RWPE1 (cell line): ENCODE results near the gene SPESP1.
"Not testable (repeated sequence)": the region's sequence is repeated elsewhere in the genome, so short reads cannot be mapped to it uniquely, and the experiment has no call there.

Experiments
- CTCF ChIA-PET: fragments of 350-600 bp; sonication (Branson Sonifier 250); formaldehyde crosslinking; extraction: SDS; loops from one replicate; lab custom pipeline; 2021; lab: Yijun Ruan, JAX
- POLR2A ChIA-PET: fragments of 400-600 bp; formaldehyde crosslinking; extraction: SDS; loops from one replicate; lab custom pipeline; 2020; ENCODE audit warnings: antibody characterized with exemption; ENCODE audit not compliant: low non-redundant PET; lab: Yijun Ruan, JAX
- DNase-seq: peaks from one replicate; pipeline ENCODE4 v3.0.0; 2012; ENCODE audit warnings: low spot score
- H3K27ac ChIP-seq: fragments of 450-650 bp; 2 replicates; pipeline ENCODE4 v1.5.1; 2017
- TF ChIP-seq, protein P1 (sequence below): fragments of 450-650 bp; conservative IDR thresholded peaks from 2 replicates; pipeline ENCODE4 v1.5.1; 2017; ENCODE audit warnings: low read depth, mild to moderate bottlenecking

Gene SPESP1

DNA sequence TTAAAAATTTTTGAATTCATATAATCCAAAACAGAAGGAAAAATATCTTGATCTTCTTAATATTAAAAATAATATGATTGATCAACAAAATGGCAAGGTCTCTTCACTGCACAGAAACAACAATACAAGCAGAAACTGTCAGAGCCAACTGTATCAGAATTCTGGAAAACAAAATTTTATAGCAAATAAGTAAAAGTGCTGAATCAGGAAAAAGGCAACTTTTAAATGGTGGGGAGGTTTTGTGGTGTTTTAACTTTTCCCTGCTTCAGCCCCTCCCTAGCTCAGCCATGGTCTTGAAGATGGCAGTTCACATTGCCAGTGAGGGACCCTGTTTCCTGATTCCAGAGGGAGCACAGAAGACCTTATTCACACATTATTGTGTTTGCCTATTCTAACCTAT, 37.6 kb downstream of the SPESP1 start:
- ChIA-PET CTCF (no interaction called here), POLR2A (no interaction called here)
- DNase-seq: no peak
- no peak overlapping the region for H3K27ac ChIP-seq
- TF ChIP-seq, protein P1, sequence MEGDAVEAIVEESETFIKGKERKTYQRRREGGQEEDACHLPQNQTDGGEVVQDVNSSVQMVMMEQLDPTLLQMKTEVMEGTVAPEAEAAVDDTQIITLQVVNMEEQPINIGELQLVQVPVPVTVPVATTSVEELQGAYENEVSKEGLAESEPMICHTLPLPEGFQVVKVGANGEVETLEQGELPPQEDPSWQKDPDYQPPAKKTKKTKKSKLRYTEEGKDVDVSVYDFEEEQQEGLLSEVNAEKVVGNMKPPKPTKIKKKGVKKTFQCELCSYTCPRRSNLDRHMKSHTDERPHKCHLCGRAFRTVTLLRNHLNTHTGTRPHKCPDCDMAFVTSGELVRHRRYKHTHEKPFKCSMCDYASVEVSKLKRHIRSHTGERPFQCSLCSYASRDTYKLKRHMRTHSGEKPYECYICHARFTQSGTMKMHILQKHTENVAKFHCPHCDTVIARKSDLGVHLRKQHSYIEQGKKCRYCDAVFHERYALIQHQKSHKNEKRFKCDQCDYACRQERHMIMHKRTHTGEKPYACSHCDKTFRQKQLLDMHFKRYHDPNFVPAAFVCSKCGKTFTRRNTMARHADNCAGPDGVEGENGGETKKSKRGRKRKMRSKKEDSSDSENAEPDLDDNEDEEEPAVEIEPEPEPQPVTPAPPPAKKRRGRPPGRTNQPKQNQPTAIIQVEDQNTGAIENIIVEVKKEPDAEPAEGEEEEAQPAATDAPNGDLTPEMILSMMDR: no peak

DNA sequence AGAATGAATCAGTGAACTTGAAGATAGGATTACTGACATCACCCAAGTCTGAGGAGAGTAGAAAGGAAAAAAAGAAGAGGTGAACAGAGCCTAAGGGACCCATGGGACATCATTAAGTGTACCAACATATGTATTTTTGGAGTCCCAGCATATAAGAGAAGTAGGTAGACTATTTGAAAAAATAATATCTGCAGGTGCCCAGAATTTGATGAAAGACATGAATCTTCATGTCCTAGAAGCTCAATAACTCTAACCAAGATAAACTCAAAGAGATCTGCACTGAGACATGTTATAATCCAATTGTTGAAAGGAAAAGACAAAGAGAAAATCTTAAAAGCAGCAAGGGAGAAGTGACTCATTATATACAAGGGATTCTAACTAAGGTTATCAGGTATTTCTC, 39.0 kb downstream of the SPESP1 start:
- H3K27ac ChIP-seq: no peak overlapping the region
- no peak for DNase-seq
- ChIA-PET POLR2A (no interaction called here), CTCF (interaction anchor here (0.7 kb wide), 1 partner anchor 94 kb away, joined by 3 read pairs; no protein-coding TSS in a partner anchor)
- TF ChIP-seq, protein P1: no peak

DNA sequence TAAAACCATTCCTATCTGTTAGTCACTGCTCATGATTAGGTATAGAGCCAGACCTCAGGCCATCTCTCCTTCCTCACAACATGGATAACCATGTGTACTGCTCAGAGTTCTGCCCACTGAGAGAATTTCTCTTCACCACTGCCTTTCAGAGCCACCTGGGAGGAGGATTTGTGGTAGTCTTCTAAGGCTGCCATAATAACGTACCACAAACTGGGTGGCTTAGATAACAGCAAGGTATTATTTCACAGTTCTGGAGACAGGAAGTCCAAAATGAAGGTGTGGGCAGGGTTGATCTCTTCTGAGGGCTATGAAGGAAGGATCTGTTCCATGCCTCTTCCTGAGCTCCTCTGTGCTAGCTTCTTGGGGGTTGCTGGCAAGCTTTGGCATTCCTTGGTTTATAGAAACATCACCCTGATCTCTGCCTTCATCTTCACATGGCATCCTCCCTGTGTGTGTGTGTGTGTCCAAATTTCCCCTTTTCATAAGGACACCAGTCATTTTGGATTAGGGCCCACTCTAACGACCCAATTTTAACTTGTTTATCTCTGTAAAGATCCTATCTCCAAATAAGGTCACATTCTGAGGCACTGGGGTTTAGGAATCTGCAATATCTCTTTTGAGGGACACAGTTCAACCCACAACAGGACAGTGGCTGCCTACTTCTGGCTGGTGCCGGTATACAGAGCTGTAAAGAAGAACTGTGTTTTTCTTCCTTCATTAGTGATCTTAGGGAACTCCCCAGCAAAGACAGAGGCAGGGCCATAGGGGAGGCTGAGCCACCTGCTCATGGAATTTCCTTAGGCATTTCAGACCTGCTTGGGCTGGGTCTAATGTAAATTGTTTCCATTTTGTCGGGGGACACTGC, 42.1 kb downstream of the SPESP1 start:
- POLR2A ChIA-PET: no interaction called here
- CTCF ChIA-PET: interaction anchor here (0.6 kb wide), 1 partner anchor 24 kb away, joined by 4 read pairs; no protein-coding TSS in a partner anchor

DNA sequence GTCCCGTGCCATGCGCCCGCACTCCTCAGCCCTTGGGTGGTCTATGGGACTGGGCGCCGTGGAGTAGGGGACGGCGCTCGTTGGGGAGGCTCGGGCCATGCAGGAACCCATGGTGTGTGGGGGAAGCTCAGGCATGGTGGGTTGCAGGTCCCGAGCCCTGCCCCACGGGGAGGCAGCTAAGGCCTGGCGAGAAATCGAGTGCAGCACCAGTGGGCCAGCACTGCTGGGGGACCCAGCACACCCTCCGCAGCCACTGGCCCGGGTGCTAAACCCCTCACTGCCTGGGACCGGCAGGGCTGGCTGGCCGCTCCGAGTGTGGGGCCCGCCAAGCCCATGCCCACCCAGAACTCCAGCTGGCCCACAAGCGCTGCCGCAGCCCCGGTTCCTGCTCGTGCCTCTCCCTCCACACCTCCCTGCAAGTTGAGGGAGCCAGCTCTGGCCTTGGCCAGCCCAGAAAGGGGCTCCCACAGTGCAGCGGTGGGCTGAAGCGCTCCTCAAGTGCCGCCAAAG, 45.4 kb downstream of the SPESP1 start:
- H3K27ac ChIP-seq, DNase-seq, POLR2A ChIA-PET, CTCF ChIA-PET: not testable (repeated sequence)

More for the DNA sequence above, 42.1 kb downstream of the SPESP1 start:
- DNase-seq: no peak
- no peak overlapping the region for H3K27ac ChIP-seq
- TF ChIP-seq, protein P1: no peak

DNA sequence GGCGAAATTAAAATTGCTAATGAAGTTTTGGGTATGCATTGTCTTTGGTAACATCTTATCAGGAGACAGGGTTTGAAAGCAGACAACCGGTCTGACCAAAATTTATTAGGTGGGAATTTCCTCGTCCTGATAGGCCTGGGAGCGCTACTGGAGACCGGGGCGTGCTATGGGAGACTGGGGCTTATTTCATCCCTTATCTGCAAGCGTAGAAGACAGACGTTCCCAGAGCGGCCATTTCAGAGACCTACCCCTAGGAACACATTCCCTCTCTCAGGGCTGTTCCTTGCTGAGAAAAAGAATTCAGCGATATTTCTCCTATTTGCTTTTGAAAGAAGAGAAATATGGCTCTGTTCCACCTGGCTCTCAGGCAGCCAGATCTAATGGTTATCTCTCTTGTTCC, 47.1 kb downstream of the SPESP1 start:
- not testable (repeated sequence) for H3K27ac ChIP-seq
- CTCF ChIA-PET: interaction anchor here (0.7 kb wide), 1 partner anchor 1423 kb away, joined by 3 read pairs; no protein-coding TSS in a partner anchor

DNA sequence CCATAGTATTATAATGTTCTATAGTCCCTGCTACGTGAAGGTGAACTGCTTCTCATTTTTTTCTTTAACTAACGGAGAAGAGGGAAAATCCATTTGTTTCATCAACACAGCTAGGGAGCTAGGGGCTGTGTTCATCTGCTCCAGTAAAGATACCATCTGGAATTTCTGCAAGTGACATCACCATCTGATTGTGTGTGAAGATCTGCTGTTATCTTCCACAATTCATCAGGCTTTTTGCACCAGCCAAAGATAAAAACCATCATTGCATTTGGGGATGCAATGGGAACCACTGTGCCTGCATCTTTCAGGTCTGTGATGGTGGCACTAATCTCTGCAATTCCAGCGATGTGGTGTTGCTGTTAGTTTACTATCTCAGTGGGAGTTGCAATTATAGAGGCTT, 48.7 kb downstream of the SPESP1 start:
- H3K27ac ChIP-seq: no peak overlapping the region
- TF ChIP-seq, protein P1: no peak
- ChIA-PET CTCF (no interaction called here), POLR2A (no interaction called here)
- no peak for DNase-seq

More for the DNA sequence above, 47.1 kb downstream of the SPESP1 start:
- DNase-seq, POLR2A ChIA-PET: not testable (repeated sequence)

DNA sequence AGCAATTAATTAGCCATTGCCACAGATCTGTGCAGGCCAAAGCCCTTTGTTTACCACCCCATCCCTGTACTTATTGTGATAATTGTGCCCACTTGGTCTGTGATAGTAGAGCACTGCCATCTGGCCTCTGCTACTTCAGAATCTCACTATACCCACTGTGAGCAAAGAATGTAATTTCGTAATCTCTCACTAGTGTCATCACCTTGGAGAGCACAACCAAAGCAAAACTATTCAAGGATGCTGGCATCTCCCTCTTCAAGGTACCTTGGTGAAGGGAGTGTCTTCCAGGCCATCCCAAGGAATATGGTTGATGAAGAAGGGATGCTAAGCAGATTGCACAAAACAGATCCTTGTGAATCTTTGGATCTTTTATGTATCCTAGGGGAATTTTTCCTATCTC, 49.5 kb downstream of the SPESP1 start:
- TF ChIP-seq, protein P1: no peak
- ChIA-PET CTCF (no interaction called here), POLR2A (no interaction called here)
- no peak overlapping the region for H3K27ac ChIP-seq
- no peak for DNase-seq
